ENCODE measurements around the gene MOGAT2.
"Not testable (repeated sequence)": the region's sequence is repeated elsewhere in the genome, so short reads cannot be mapped to it uniquely, and the experiment has no call there.

MOGAT2 gene

DNA sequence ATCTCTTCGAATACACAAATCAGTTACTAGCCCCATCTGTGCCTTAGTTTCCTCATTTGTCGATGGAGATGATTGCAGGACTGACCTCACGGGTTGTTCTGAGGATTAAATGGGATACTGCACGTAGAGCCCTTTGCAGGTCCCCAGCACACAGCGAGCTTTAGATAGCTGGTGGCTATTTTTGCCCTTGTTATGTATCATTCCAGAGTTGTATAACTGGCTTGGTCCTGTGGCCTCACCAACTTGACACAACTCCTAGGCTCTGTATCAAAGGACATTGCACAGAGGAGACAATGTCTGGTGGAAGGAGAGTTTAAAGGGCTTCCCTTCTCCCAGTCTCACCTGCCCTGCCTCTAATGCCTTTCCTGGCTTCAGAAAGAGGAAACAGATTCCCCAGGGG, 28.2 kb downstream of the MOGAT2 start:
- no peak overlapping the region for H3K27ac ChIP-seq (ENCODE audit: low read depth, low read length)
- H3K4me3 ChIP-seq (ENCODE audit: low read length), result no peak overlapping the region
- H3K4me1 ChIP-seq (ENCODE audit: control insufficient read depth, insufficient read depth, low read length), result no peaks in the 10 kb centered on the region
- no peaks in the 10 kb centered on the region for H3K36me3 ChIP-seq (ENCODE audit: control insufficient read depth, insufficient read depth, low read length)
- H3K9ac ChIP-seq (ENCODE audit: low read length), result no peak overlapping the region
- peaks cover 3% of the 10 kb centered on the region for H3K27me3 ChIP-seq (ENCODE audit: control insufficient read depth, insufficient read depth, low read length)

DNA sequence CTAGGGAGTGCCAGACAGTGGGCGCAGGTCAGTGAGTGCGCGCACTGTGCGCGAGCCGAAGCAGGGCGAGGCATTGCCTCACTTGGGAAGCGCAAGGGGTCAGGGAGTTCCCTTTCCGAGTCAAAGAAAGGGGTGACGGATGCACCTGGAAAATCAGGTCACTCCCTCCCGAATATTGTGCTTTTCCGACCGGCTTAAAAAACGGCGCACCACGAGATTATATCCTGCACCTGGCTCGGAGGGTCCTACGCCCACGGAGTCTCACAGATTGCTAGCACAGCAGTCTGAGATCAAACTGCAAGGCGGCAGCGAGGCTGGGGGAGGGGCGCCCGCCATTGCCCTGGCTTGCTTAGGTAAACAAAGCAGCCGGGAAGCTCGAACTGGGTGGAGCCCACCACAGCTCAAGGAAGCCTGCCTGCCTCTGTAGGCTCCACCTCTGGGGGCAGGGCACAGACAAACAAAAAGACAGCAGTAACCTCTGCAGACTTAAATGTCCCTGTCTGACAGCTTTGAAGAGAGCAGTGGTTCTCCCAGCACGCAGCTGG, 31.2 kb downstream of the MOGAT2 start:
- not testable (repeated sequence) for H3K4me3 ChIP-seq (ENCODE audit: low read length); H3K27me3 ChIP-seq (ENCODE audit: control insufficient read depth, insufficient read depth, low read length); H3K27ac ChIP-seq (ENCODE audit: low read depth, low read length); H3K36me3 ChIP-seq (ENCODE audit: control insufficient read depth, insufficient read depth, low read length); H3K4me1 ChIP-seq (ENCODE audit: control insufficient read depth, insufficient read depth, low read length); H3K9ac ChIP-seq (ENCODE audit: low read length)

DNA sequence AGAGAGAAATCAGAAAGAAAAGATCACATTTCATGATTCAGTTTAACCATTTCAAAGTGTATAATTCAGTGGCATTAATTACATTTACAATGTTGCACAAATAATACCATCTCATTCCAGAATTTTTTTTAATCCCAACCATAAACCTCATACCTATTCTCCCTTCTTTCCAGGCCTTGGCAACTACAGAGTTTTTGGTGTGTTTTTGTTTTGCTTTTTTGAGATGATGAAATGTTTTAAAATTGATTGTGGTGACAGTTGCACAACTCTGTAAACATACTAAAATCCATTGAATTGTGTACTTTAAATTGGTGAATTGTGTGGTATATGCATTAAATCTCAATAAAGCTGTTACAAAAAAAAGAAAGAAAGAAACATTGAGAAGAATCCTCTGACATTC, 37.3 kb downstream of the MOGAT2 start:
- not testable (repeated sequence) for H3K27ac ChIP-seq (ENCODE audit: low read depth, low read length); H3K4me3 ChIP-seq (ENCODE audit: low read length); H3K27me3 ChIP-seq (ENCODE audit: control insufficient read depth, insufficient read depth, low read length); H3K36me3 ChIP-seq (ENCODE audit: control insufficient read depth, insufficient read depth, low read length); H3K9ac ChIP-seq (ENCODE audit: low read length); H3K4me1 ChIP-seq (ENCODE audit: control insufficient read depth, insufficient read depth, low read length)

DNA sequence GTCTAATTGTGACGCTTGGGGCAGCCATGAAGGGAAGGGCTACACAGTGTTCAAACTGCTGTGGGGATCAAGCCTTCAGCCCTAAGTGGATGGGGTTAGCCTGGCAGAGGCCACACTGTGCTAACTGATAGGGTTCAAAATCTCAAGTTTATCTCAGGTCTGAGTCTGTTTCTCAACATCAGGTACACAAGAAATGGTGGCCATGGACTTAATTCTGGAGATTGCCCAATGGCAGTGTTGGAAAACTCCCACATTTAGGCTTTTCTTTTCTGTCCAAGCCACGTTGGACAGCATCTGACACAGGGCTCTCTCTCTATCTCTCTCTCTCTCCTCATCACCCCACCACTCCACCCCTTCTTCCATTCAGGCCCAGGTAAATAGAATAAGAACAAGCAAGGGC, 40.0 kb downstream of the MOGAT2 start:
- no peaks in the 10 kb centered on the region for H3K27me3 ChIP-seq (ENCODE audit: control insufficient read depth, insufficient read depth, low read length)
- no peak overlapping the region for H3K9ac ChIP-seq (ENCODE audit: low read length)
- H3K36me3 ChIP-seq (ENCODE audit: control insufficient read depth, insufficient read depth, low read length), result no peaks in the 10 kb centered on the region
- no peaks in the 10 kb centered on the region for H3K4me1 ChIP-seq (ENCODE audit: control insufficient read depth, insufficient read depth, low read length)
- H3K27ac ChIP-seq (ENCODE audit: low read depth, low read length), result no peak overlapping the region
- H3K4me3 ChIP-seq (ENCODE audit: low read length), result no peak overlapping the region

DNA sequence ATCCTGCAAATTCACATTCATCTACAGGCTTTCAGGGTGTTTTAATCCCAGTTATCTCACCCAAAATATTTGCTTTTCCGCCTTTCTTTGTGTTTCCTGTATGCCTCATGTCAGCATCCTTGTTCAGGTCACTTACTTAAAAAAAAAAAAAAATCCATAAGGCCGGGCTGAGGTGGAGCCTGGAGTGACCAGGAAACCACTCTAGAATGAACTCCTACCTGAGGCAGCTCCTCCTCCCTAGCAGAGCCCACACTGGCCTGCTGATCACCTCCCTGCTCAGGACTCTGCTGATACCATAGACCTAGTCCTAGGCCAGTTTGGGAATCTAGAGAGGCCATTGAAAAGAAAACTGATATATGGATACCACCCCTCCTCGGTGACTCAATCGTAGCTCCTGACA, 42.2 kb downstream of the MOGAT2 start:
- Histone ChIP-seq H3K27ac (ENCODE audit: low read depth, low read length) (no peak overlapping the region), H3K36me3 (ENCODE audit: control insufficient read depth, insufficient read depth, low read length) (no peaks in the 10 kb centered on the region), H3K9ac (ENCODE audit: low read length) (no peak overlapping the region), H3K4me3 (ENCODE audit: low read length) (no peak overlapping the region), H3K27me3 (ENCODE audit: control insufficient read depth, insufficient read depth, low read length) (no peaks in the 10 kb centered on the region), H3K4me1 (ENCODE audit: control insufficient read depth, insufficient read depth, low read length) (no peaks in the 10 kb centered on the region)

DNA sequence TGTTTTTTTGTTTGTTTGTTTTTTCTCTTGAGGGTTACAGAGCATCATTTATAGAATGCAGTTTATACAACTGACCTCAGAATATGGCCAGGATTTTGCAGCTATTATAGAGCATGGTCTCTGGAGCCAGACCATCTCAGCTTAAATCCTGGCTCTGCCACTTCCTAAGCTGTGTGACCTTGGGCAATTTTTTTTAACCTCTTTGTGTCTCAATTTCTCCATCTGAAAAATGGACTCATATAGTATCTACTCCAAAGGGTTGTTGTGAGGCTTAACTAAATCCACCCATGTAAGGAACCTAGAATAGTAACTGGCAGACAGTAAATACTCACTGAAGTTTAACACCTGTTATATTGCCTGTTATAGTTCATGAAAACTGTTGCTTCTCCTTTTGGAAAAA, 42.6 kb downstream of the MOGAT2 start:
- Histone ChIP-seq H3K27ac (ENCODE audit: low read depth, low read length) (no peak overlapping the region), H3K4me1 (ENCODE audit: control insufficient read depth, insufficient read depth, low read length) (no peaks in the 10 kb centered on the region), H3K36me3 (ENCODE audit: control insufficient read depth, insufficient read depth, low read length) (no peaks in the 10 kb centered on the region), H3K4me3 (ENCODE audit: low read length) (no peak overlapping the region), H3K9ac (ENCODE audit: low read length) (no peak overlapping the region), H3K27me3 (ENCODE audit: control insufficient read depth, insufficient read depth, low read length) (no peaks in the 10 kb centered on the region)

DNA sequence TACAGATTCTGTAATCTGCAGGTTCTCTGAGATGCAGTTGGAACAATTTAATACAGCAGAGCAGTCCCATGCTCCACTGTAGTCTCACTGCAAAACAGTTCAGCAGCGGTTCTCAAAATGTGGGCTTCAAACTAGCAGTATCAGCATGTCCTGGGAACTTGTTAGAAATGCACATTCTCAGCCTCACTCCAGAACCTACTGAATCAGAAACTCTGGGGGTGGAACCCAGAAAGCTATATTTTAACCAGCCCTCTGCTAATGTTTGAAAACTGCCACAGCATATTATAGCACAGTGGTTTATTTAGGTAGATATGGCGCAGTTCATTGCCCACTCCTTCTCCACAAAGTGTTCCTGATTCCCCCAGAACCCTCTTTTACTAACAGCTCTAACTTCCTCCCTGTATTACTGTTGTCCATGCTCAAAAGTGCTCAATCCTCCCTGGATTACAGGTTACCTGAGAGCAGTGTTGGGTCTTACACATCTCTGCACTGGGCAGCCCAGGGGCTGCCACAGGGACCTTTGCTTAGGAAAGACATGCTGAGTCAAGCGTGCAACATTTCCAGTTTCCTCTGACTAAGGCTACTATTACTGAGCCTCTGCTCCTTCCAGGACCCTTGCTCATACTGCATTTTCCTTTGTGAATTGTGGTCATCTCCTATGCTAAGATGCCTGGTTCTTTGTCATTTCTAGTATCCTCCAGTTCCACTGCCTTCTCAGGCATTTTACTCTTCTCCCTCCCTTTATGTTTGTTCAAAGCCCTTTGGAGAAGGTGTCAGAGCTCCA, 43.3 kb downstream of the MOGAT2 start:
- H3K27ac ChIP-seq (ENCODE audit: low read depth, low read length), result no peak overlapping the region
- no peaks in the 10 kb centered on the region for H3K36me3 ChIP-seq (ENCODE audit: control insufficient read depth, insufficient read depth, low read length)
- H3K4me3 ChIP-seq (ENCODE audit: low read length), result no peak overlapping the region
- no peaks in the 10 kb centered on the region for H3K27me3 ChIP-seq (ENCODE audit: control insufficient read depth, insufficient read depth, low read length)
- H3K4me1 ChIP-seq (ENCODE audit: control insufficient read depth, insufficient read depth, low read length), result no peaks in the 10 kb centered on the region
- H3K9ac ChIP-seq (ENCODE audit: low read length), result no peak overlapping the region

DNA sequence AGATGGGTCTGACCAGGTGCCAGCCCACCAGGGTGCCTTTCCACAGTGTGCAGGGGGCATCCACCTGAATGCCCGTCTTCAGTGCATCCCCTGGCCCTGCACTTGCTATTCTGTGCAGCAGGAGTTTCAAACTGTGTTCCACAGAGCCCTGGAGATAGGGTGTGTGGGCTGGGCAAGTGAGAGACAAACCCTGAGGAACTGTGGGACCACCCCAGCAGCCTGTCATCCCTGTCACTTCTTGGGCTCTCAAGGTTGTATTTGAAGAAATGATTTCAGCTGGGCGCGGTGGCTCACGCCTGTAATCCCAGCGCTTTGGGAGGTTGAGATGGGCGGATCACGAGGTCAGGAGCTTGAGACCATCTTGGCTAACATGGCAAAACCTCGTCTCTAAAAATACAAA, 44.5 kb downstream of the MOGAT2 start:
- no peak overlapping the region for H3K9ac ChIP-seq (ENCODE audit: low read length)
- H3K4me3 ChIP-seq (ENCODE audit: low read length), result no peak overlapping the region
- H3K4me1 ChIP-seq (ENCODE audit: control insufficient read depth, insufficient read depth, low read length), result no peaks in the 10 kb centered on the region
- H3K27me3 ChIP-seq (ENCODE audit: control insufficient read depth, insufficient read depth, low read length), result no peaks in the 10 kb centered on the region
- H3K36me3 ChIP-seq (ENCODE audit: control insufficient read depth, insufficient read depth, low read length), result no peaks in the 10 kb centered on the region
- H3K27ac ChIP-seq (ENCODE audit: low read depth, low read length), result no peak overlapping the region

DNA sequence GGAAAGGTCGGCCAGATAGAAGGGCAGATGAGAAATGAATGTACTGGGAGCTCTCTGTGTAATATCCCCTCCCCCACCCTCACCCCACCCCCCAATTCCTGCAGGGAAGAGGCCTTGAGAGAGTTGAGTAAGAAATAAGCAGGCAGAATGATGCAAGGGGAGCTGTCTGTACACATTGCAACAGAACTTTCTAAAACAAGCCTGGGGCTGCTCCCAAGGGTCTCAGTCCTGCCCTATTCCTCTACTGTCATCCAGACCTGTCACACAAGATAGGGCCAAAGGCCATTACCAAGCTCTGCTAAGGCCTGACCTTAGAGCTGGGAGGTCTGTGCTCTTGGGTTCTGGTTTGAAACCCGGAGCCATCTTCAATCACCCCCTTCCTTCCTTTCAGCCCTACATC, 45.2 kb downstream of the MOGAT2 start:
- H3K36me3 ChIP-seq (ENCODE audit: control insufficient read depth, insufficient read depth, low read length), result no peaks in the 10 kb centered on the region
- no peak overlapping the region for H3K27ac ChIP-seq (ENCODE audit: low read depth, low read length)
- H3K4me1 ChIP-seq (ENCODE audit: control insufficient read depth, insufficient read depth, low read length), result peaks cover 1% of the 10 kb centered on the region
- H3K4me3 ChIP-seq (ENCODE audit: low read length), result no peak overlapping the region
- H3K27me3 ChIP-seq (ENCODE audit: control insufficient read depth, insufficient read depth, low read length), result no peaks in the 10 kb centered on the region
- no peak overlapping the region for H3K9ac ChIP-seq (ENCODE audit: low read length)

DNA sequence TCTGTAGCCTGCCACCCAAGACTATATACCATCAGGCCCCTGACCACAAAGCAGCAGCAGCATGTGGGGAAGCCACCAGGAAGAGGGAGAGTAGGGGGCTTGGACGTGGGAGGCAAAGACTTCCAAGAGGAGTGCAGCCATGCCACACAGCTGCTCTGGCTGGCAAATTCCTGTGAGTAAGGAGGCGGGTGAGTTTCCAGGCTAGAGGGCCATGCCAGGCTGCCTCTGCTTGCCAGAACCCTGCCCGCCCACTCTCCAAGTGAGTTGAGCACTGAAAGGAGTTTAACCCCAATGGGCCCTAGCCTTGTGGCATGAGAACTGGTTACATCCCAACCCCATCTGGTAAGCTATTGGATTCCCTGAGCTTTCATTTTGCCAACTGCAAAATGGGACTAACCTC, 46.2 kb downstream of the MOGAT2 start:
- H3K27me3 ChIP-seq (ENCODE audit: control insufficient read depth, insufficient read depth, low read length), result no peaks in the 10 kb centered on the region
- H3K4me1 ChIP-seq (ENCODE audit: control insufficient read depth, insufficient read depth, low read length), result peaks cover 5% of the 10 kb centered on the region
- no peak overlapping the region for H3K4me3 ChIP-seq (ENCODE audit: low read length)
- no peaks in the 10 kb centered on the region for H3K36me3 ChIP-seq (ENCODE audit: control insufficient read depth, insufficient read depth, low read length)
- H3K27ac ChIP-seq (ENCODE audit: low read depth, low read length), result no peak overlapping the region
- no peak overlapping the region for H3K9ac ChIP-seq (ENCODE audit: low read length)

DNA sequence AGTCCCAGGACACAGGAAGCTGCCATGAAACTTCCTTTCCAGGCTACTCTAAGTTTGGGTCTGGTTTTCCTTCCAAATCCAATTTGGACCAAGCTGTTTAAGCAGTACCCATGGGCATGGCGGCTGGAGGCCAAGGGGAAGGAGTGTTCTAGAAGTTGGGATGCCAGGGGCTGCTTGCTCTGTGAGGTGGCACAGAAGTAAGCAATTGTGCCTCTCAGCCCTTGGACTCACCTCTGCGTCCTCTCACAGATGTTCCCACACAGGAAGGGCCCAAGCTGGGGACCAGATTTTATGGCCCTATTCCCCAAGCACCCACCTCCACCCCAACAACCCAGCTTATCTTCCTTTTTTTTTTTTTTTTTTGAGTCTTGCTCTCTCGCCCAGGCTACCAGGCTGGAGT, 47.5 kb downstream of the MOGAT2 start:
- H3K27ac ChIP-seq (ENCODE audit: low read depth, low read length), result no peak overlapping the region
- H3K27me3 ChIP-seq (ENCODE audit: control insufficient read depth, insufficient read depth, low read length), result no peaks in the 10 kb centered on the region
- no peaks in the 10 kb centered on the region for H3K36me3 ChIP-seq (ENCODE audit: control insufficient read depth, insufficient read depth, low read length)
- H3K9ac ChIP-seq (ENCODE audit: low read length), result no peak overlapping the region
- no peak overlapping the region for H3K4me3 ChIP-seq (ENCODE audit: low read length)
- H3K4me1 ChIP-seq (ENCODE audit: control insufficient read depth, insufficient read depth, low read length), result peaks cover 5% of the 10 kb centered on the region

DNA sequence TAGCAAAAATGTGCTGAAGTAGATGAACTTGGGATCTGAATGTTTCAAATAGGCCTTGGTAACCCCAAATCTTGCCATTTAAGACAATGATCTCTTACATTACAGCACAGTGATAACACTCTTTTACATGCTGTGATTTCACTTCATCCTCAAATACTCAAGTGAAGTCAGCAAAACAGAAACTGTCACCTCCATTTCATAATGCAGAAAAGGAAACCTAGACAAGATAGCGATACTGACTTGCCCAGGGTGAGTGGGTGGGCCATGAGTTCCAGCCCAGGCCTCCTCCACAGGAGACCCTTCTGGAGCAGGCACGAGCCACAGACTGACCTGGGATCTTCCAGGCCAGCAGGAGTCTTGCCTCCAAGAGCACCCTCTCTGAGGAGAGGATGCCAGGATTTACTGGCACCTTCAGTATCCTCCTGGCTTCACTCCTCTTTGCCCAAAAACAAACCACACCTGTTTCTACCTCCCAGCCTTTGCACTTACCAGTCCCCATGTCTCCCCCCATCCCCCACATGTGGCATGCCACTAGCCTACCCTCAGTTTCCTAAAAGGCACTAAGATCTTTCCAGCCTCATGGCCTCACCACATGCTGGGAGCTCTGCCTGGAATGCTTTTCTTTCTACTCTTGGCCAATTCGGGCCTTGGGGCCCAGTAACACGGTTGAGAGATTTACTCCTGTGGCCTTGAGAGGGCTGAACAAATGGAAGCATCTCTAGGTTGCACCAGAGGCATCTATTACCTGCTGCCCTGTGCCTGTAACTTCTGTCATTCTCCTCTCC, 49.0 kb downstream of the MOGAT2 start:
- H3K27me3 ChIP-seq (ENCODE audit: control insufficient read depth, insufficient read depth, low read length), result no peaks in the 10 kb centered on the region
- no peak overlapping the region for H3K27ac ChIP-seq (ENCODE audit: low read depth, low read length)
- no peak overlapping the region for H3K9ac ChIP-seq (ENCODE audit: low read length)
- H3K4me3 ChIP-seq (ENCODE audit: low read length), result no peak overlapping the region
- H3K4me1 ChIP-seq (ENCODE audit: control insufficient read depth, insufficient read depth, low read length), result peaks cover 5% of the 10 kb centered on the region
- H3K36me3 ChIP-seq (ENCODE audit: control insufficient read depth, insufficient read depth, low read length), result no peaks in the 10 kb centered on the region

DNA sequence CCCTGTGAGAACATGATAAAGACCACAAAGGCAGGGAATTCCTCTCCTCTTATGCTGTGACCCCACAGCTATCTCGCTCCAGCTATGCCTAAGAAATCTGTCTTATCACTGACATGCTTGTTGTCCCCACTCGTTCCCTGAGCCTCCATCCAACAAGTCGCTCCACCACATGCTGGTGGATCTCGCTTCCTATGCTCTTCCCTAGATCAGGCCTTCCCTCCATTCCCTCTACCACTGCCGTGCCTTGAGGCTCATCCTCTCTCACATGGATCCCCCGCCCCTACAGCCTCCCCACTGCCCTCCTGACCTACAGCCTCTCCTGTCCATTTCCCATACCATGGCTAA, 49.6 kb downstream of the MOGAT2 start:
- H3K36me3 ChIP-seq (ENCODE audit: control insufficient read depth, insufficient read depth, low read length), result no peaks in the 10 kb centered on the region
- no peak overlapping the region for H3K4me3 ChIP-seq (ENCODE audit: low read length)
- no peaks in the 10 kb centered on the region for H3K27me3 ChIP-seq (ENCODE audit: control insufficient read depth, insufficient read depth, low read length)
- peaks cover 5% of the 10 kb centered on the region for H3K4me1 ChIP-seq (ENCODE audit: control insufficient read depth, insufficient read depth, low read length)
- no peak overlapping the region for H3K27ac ChIP-seq (ENCODE audit: low read depth, low read length)
- no peak overlapping the region for H3K9ac ChIP-seq (ENCODE audit: low read length)
